HG02623 (cell line): ENCODE results near the gene PSMA6.
A peak's percentile ranks its signal among the peaks of the same experiment; 100 is the strongest.
"Not testable (repeated sequence)": the region's sequence is repeated elsewhere in the genome, so short reads cannot be mapped to it uniquely, and the experiment has no call there.

Experiments
- ATAC-seq: cut with Tn5 transposase; IDR thresholded peaks from one replicate; pipeline ENCODE4 v1.9.1; 2021; ENCODE audit warnings: moderate library complexity; ENCODE audit not compliant: unreplicated experiment

The PSMA6 gene

DNA sequence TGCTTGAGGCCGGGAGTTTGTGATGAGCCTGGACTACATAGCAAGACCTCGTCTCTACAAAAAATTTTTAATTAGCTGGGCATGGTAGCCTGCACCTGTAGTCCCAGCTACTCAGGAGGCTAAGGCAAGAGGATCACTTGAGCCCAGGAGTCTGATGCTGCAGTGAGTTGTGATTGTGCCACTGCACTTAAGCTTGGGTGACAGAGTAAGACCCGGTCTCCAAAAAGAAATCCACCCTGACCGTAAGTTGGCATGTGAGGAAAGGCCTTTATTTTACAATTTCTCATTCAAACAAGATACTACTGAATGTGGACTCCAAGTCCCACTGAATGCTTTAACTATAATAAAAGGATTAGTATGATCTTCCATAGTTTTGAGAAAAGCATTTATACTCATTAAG, 27.3 kb downstream of the PSMA6 start:
- no peak for ATAC-seq

DNA sequence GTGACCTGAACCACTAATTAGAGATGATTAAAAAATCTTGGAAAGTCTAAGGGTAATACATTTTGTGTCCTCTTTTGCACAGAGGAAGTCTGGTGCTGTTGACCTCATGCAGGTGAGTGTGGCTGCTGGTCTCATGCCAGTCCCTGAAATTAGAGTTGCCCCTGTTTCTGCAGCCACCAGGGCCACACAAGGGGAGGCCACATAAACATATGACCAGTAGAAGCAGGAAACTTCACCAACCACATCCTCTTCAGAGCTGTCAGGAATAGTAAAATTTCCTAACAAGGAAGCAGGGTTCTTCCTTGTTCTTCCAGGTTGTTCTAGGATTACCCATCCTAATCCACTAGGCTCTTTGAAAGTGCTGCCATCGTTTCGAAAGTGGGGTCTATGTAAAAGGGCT, 28.3 kb downstream of the PSMA6 start:
- ATAC-seq = no peak

DNA sequence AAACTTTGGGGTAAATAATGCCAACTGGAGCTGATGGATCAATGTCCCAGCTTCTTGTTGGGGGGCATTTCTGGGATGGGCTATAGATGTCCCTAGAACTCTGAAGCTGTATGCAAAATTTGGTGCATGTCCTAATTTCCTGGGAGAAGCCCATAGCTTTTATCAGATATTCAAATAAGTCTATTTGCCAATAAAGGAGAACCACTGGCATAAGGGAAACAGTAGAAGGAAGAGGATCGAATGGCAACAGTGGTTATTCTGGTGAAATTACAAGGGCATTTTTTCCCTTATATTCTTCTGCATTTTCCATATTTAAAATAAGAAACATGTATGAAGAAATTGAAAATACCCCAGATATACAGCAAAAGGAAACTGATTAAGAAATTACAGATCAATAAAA, 34.2 kb downstream of the PSMA6 start:
- ATAC-seq = no peak

DNA sequence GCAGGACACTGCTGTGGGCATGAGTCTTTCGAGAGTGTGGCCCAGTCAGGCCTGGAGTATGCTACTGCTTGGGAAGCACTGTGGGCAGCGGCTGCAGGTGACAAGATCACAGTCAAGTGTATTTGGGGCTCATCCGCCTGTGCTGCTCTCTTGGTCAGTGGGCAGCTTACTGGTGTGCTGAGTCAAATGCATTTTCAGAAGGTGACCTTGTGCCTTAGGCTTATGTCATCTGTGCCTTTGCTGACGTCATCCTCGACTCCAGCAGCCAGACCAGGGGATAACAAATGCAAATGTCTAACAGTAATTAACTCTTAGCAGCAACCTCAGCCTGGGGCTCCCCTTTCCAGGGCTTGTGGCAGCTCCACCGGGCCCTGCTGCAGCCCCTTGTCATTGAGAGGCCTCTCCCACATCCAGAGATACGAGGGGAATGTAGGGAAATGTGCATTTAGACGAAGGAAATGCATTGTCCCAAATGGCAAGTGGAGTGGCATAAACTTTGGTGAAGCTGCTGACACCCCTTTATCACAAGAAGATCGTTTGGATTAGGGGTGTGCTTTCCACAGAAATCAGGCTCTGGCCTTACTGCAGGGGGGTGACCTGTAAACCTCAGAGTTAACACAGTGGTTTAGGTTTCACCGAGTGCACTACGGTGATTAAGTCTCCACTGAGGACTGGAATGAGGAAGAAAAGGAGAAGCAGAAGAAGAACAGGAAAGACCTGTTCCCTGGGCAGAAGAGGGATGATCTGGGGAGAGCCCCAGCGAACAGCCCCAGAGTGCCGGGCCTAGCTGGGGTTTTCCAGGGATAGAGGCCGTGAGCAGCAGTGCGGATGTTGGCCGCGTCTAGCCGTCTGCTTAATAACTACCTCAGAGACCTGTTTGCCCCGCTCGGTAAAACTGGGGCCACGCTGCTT, 39.7 kb downstream of the PSMA6 start:
- ATAC-seq = peak; percentile 44

DNA sequence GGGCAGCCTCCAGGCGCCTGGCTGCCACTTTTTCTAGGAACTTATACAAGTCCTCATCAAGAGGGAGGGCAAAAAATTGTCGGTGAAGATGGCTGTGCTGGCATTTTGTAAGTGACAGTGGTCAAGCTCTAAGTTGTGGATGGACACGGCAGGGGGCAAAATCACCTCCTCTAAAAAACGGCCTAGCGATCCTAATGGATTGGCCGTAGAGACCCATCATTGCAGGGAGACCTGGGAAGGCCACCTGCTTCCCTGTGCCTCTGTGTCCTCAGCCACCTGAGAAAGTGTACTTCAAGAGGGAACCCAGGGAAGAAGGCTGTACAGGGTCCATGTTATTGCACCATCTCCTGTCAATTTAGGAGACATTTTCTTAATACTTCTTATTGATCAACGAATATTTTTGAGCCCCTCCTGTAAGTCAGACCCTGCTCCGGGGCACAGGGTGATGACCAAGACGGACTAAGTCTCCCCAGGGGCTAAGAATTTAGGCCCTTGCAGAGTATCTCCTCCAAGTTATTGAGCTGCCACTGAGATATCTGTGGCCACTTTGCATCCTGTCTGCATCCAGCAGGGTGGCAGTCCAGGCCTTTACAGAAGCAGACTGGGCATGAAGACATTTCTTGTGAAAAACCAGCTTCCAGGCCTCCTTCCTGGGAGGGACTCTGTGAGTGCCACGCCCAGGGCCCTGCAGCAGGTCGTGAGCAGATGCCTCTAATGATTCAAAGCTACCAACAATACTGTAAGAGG, 40.5 kb downstream of the PSMA6 start:
- no peak for ATAC-seq

DNA sequence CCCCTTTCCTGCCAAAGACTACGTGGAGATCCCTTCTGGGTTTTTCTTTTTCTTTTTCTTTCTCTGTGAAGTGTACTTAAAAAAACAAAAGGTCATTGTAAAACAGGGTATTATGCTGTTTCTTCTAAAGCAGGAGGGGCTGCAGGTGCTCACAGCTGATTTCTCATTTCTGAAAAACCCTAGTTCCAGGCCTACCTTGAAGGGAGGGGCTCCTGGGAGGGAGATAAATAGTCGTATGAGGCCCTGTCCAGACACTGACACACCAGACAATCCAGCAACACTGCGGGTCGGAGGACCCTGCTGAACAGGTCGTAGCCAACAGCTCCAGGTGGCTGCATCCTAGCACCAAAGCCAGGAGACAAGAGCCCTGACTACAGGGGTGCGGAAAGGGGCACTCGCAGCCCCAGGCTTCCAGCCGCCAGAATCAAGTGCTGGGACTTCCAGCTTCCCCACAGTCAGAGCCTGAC, 41.1 kb downstream of the PSMA6 start:
- no peak for ATAC-seq

DNA sequence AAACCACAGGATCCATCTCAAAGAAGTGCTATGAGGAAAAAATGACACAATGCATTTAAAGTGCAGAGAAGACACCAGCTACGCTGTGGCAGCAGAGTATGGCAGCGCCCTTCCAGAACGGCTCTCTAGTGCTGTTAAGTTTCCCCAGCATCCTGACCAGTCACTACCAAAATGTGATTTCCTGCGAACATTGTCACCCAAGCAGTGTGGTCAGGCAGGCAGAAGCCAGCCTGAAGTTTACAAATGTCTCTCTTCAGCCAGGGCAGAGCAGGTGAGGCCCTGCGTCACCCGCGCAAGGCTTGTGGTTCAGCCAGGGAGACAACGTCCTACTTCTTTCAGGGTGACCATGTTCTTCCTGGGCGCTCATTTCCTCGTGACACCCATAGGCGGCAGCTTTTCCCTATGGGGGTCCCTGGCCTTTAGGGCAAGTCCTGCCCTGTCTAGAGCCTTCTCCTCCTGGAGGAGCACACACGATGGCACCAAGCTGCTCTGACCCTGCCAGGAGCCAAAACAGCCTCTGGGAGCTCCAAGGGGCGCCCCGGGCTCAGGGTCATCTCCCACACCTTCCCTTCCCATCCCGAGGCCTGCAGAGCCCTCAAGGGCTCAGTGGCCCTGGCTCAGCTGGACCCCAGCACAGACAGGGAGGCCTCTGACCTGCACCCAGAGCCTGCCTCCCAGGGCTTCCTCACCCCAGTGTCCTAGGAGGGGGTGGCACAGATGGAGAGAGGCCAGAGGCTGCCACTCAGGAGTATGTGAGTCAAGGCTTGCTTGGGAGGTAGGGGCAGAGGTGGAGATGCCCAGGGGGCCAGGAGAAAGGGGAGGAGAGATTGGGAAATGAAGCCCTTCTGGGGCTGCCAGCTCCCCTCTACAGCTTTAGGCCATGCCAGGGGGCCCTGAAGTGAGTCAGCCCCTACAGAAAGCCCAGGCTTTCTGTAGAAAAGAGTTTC, 41.9 kb downstream of the PSMA6 start:
- ATAC-seq = no peak

DNA sequence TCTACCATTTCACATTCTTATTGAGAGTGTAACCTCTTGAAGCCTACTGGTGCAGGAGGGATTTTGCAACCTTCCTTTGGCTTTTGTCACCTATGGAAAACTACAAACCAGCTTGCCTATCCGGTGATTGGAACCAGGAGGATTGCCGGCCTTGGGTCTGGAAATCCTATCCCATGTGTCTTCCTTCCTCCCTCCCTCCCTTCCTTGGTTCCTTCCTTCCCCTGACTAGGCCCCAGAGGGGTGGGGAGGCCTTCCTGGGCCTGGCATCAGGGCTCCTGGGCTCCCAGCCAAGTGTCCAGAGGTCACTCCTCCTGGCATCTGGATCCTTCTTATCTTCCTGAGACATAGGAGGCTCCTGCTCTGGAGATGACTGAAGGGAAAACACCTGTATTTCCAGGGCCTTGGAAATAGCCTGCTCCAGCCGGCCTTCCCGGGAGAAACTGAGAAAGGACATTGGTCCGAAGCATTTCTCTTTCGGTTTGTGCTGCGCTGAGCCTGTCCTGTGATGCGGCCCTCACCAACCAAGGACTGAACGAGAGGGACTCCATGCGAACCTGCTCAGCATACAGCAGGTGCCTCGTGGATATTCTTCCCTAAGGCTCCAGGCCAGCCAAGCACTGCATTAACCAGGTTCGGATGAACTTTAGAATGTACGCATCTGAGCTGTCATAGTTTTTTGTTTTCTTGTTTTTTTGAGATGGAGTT, 43.4 kb downstream of the PSMA6 start:
- no peak for ATAC-seq

DNA sequence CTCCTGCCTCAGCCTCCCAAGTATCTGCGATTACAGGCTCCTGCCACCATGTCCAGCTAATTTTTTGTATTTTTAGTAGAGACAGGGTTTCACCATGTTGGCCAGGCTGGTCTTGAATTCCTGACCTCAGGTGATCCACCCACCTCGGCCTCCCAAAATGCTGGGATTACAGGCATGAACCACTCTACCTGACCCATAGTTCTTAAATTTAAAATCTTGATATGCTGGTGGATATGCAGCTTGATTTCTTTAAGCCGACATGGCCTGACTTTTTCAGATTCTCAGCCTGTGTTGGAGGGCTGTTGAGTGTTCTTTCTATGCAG, 44.0 kb downstream of the PSMA6 start:
- ATAC-seq = not testable (repeated sequence)

DNA sequence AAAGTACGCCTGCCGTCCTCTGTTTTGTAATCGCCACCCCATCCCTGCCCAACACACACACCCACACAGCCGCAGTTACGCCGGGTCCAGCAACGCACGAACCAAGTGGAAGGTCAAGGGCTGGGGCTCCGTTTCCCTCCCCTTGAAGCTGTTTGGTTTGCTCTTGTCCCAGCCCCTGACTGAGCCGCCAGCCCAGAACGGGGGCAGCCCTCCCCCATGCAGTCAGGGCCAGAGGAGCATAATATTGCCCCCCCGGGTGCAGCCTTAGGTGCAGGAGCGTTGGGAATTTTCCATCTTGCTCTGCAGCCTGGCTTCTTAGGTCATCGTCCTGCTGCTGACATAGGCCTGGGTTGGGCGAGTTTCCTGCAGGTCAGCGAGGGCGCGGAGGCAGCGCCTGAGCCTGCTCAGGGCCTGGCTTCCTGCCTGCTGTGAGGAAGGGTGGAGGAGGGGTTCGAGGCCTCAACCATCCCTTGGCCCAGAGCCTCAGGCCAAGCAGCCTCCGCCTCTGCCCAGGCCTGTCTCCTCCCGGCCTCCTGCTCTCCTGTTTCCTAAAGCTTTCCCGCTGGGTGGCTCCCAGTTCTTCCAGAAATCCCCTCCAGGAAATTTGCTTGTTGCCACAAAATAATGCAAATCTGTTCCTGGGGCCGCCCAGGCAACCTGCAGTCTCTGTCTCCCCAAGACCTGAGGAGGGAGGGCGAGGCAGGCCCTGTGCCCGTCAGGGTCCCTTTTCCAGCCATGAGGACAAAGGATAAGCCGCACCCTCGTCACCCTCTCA, 44.5 kb downstream of the PSMA6 start:
- ATAC-seq = no peak

DNA sequence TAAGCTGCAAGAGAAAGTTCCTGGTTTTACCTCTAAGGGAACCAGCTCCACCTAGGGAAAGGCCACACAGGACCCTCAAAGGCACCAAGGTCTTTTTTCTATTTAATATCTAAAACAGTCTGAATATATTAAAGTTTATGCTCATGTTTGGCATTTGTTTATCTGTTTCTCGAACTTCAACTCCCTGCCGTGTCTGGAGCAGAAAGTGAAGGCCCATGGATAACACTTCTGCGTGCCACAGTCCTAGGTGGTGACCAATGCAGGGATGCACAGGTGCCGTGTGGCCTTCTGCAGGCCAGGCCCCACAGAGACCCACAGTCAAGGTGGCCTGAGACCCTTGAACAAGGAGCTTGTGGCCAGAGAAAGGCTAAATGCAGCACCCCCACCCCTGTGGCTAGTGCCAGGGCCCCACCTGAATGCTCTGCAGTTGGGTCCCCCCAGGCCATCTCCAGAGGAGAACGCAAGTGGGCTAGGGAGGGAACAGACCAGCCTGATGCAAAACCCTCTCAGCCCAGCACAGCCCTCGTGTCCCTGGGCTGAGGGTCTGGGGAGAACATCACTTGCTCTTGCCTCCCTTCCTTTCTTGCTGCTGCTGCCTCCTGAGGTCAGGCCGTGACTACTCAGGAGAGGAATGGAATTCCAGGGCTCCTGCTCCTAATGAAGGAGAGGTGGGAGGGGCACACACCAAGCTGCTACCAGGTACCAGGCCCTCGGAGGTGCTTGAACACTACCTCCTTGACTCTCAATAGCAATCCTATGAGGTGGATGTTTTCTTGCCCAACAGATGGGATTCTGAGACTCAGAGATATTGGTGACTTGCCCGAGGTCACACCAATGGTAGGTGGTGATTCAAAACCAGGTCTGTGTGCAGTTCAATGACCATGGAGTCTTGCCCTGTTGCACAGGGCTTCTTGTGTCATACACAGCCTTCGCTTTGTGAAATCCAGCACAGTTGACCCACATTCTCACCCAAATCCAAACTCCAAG, 45.4 kb downstream of the PSMA6 start:
- no peak for ATAC-seq

DNA sequence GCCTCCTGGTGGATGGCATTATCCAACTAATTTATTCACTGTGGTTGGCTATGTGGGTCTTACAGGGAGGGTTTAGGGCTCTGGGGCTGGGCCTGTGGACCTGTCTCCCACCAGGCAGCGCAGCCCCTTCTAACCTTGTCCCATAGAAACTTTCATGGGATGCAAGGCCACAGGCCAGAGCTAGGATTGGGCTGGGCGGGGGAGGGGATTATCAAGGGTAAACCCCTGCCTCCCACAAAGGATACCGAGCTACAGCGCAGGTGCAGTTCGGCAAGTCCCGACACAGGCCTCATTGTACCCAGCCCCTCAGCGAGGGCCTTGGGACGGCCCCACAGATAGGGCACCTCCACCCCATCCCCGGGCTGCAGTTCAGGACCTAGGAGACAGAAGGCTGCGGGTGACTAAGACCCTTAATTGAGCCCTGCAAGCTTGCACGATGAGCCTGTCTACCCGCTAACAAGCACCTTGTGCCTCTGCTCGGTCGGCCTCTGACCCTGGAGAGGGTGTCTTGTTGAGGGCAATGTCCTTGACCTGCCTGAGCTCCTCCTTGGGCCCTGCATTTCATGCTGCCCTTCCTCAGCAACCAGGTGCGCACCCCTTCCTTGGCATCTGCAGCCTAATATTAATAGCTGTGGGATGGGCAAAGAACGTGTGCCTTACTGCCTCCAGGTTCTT, 46.7 kb downstream of the PSMA6 start:
- no peak for ATAC-seq

DNA sequence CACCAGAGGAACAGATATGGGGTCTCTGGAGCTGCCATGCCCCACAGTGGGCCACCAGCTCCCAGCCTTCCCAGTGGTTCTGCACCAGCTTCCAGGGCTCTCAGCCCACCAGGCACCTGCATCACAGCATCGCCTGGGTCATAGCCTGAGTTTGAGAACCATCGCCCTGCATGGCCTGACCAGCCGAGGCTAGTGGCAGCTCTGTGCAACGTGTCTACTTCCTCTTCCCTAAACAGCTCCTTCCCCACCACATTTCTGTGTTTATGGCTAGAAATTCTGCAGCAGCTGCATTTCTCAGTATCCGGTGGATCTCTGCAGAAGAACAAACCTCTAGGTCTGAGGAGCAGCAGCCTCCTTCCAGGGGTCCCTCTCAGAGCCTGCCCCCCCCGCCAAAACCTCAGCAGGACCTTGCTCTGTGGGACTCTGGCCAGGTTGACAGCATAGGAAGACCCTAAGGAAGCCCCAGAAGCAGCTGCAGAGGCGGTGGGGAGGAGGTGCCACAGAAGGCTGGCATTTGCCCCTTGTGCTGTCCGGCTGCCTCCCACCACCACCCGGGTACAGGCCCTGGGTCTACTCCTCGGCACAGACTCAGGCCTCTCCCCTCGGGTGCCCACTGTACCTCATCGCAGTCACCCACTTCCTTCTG, 47.7 kb downstream of the PSMA6 start:
- ATAC-seq = no peak

DNA sequence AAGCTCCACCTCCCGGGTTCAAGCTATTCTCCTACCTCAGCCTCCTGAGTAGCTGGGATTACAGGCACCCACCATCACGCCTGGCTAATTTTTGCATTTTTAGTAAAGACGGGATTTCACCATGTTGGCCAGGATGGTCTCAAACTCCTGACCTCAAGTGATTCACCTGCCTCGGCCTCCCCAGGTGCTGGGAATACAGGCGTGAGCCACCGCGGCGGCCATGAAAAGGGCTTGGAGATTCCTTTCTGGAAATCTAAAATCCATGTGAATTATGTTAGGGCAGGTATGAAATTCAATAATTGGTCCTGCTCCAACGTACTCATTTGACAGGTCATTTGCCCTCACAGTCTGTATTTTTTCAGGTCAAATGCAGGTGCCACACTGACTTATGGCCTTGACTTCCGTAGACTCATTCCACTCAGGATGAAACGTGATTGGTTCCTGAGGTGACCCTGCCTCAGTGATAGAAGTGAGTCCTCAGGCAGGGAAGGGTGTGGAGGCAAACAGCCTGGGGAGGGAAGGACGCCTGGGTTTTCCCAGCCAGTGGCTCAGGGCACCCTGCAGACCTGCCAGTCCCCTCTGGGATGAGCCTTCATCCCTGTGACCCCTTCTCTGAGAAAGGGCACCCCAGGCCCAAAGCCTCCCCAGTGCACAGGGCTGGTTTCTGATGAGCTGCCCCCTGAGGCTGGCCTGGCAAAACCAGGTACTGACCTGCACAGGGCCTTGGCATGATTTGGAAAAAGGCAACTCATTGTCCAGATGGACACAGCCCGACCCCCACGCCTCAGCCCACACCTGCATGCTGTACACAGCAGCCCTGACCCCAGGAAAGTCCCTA, 48.7 kb downstream of the PSMA6 start:
- no peak for ATAC-seq

DNA sequence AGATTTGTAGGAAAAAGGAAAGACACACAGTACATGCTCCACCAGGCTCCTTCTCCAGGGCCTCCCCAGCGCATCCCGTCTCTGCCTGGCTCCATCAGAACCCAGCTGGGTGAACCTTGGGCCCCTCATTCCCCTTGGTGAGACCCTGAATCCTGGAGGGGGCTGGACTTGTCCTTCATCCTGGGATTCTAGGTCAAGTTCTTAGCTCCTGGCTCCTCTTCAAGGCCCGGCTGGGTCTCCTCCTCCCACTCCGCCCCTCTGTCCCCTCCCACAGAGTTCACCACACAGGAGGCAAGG, 49.2 kb downstream of the PSMA6 start:
- no peak for ATAC-seq

DNA sequence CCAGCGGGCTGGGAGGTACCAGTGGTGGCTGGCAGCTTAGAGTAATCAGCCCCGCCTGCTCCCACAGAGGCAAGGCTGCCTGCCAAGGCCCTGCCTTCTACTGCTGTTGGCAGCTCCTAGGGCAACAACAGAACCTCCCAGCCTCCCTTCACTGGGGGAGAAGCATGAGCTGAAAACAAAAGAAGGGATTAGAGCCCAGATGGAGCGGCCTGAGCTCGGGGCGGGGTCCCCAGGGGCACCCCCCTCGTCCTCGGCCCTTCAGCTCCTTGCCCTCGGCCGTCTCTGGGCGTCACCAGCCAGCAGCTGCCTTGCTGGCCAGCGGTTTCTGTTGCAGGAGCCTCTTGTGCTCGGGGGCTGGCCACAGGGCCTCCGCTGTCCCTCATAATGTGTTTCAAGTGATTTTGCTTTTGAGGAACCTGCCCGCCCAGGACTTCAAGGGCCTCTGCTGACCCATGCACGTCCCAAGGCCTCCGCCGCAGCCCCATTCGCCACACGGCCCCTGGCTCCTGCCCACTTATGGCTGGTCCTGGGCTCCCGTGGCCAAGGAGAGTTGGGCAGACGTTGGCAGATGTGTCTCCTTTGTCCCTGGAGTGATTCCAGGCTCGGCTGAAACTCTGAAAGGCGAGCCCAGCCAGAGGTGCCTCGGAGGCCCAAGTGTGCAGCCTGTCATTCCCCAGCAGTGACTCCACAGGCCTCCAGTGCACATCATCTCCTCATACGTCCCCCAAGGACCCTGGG, 49.7 kb downstream of the PSMA6 start:
- no peak for ATAC-seq
